Peyer's patch (tissue), 4 donors: ENCODE data around the gene ABTB1.

ENCODE experiments used
- CTCF ChIP-seq, 6 experiments: fragments of 450-650 bp in 4 of 6; fragments of 200-600 bp in 2 of 6; sonication (generic) in 1 of 6; IDR thresholded peaks; one replicate each; pipeline ENCODE4 v1.5.1; 2017 to 2019; ENCODE audit warnings: antibody characterized with exemption in 6 of 6, mild to moderate bottlenecking in 3 of 6, moderate library complexity in 1 of 6
- POLR2A ChIP-seq, 2 donors: fragments of 450-650 bp; IDR thresholded peaks; one replicate each; pipeline ENCODE4 v1.5.1; 2017; ENCODE audit warnings: antibody characterized with exemption in 2 of 2, mild to moderate bottlenecking in 2 of 2, moderate library complexity in 2 of 2

- no peak for TF ChIP-seq CTCF (IDR thresholded peaks at IDR 0.05)
- no peak for TF ChIP-seq POLR2A (IDR thresholded peaks at IDR 0.05)
Measured at GRCh38 chr3:127688416-127689265, 15.9 kb downstream of the ABTB1 start.
